Endometrial microvascular endothelial cells (primary cell): ENCODE results near the gene PLCD1. TPM values are rescaled to one million over a fixed set of nuclear protein-coding genes. Genes with fewer than 3 reads are reported as not detected.
"Not testable (repeated sequence)": the region's sequence is repeated elsewhere in the genome, so short reads cannot be mapped to it uniquely, and the experiment has no call there.

Source experiments
- in situ Hi-C: cut with HindIII; loops from 2 replicates; pipeline ENCODE4 v1.10.0; 2017; ENCODE audit warnings: low sequenced_read_pairs, low pct_unique_long_range_greater_than_20kb; ENCODE audit errors: inconsistent ontology term
- total RNA-seq: library from RNA; depleted of rRNA; stranded (reverse); fragments of >200 nt; gene quantifications from one replicate; pipeline ENCODE4 v1.2.3, GENCODE V29; 2015; ENCODE audit errors: inconsistent ontology term

PLCD1 gene
- total RNA-seq, 1 donor from 2014 or later: 10.1 TPM

DNA sequence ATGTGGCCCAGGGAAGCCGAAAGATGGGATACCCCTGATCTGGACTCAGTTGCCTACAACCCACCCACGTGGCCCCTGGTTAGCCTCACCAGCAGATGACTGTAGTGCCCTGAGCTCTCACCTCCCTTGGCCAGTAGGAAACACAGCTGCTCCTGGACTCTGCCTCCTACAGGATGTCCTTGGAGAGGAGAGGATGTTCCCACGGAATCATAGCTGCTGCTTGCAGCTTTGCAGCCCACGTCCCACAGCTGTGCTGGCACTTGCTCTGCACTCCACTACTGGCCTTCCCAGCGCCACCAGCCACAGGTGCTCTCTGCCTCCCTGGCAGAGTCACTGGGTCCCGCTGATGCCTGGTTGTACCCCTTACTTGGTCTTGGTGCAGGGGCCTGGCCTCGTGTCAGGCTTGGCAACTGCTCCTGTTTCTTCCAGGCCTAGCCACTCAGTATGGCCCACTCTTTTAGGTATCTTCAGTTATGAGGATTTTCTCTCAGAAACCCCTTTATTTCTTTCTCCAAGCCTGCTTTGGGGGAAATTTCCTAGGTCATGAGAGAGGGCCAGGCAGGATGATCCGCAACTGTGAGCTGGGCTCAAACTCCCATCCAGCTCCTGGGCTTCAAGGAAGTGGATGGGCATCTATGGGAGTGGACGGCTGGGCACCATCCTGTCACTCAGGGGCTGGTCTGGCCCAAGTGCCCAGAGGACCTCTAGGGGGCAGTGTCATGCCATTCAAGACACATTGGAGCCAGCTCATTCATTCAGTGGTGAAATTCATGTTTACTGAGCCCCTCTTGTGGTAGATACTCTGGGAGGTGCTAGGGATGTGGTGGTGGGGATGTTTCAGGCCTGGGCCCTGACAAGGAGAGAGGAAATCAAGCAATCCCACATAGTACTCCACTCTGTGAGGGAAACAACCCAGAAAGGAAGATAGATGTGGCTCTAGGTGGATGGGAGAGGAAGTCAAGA, 55.0 kb downstream of the PLCD1 start:
- in situ Hi-C loops: no loop called here

DNA sequence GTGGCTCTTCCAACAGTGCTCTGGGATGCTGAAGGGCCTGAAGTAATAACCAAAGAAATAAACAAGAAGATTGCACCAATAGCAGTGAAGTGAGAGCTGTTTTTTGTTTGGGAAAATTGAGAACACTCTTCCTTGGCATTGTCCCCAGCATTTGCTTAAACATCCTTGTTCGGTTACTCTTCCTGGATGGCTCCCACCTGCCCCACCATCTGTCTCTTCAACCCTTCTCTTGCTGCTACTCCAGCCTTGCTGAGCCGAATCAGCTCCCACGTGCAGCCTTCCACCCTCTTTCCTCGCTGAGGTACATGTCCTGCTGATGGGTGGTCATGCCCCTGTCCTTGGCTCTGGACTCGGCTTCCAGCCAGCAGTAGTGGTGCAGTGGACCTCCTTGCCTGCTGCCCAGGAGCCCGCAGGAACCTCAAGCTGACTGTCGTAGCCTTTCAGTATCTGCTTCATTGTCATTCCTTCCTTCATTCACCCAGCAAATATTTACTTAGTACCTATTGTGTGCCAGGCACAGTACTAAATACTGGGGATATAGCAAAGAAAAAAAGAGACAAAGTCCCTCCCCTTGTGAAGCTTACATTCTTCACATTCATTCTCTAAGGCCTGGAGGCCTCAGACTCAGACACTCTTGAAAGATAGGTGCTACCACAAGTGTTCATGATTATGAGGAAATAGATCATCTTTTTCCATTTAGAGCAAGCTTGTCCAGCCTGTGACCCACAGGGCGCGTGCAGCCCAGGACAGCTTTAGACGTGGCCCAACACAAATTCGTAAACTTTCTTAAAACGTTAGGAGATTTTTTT, 56.0 kb downstream of the PLCD1 start:
- in situ Hi-C loops: no loop called here

DNA sequence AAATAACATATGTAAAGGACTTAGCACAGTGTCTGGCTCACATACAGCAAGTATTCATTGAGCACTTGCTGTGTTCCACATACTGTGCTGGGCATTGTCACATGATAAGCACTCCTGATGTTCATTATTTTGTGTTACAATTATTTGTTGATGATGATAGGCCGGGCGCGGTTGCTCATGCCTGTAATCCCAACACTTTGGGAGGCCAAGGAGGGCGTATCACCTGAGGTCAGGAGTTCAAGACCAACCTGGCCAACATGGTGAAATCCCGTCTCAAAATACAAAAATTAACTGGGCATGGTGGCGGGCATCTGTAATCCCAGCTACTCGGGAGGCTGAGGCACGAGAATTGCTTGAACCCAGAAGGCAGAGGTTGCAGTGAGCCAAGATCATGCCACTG, 57.4 kb downstream of the PLCD1 start:
- in situ Hi-C loops: not testable (repeated sequence)

DNA sequence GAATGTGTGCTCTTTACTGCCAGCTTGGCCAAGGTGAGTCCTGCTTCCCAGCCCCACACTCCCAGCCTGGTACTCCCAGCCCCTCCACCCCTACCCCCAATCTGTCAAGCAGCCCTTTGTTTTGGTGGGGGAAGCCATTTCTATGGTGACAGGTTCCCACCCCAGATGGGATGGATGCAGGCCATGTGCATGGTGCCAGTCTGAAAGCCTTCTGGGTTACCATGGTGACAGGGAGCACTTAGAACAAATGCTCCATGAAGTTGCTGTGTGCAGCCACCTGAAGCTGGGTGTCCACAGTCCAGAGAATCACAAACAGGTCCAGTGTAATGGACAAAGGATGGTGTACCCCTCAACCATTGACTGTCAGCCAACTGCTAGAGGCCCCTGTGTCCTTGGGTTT, 58.0 kb downstream of the PLCD1 start:
- in situ Hi-C loops: no loop called here

DNA sequence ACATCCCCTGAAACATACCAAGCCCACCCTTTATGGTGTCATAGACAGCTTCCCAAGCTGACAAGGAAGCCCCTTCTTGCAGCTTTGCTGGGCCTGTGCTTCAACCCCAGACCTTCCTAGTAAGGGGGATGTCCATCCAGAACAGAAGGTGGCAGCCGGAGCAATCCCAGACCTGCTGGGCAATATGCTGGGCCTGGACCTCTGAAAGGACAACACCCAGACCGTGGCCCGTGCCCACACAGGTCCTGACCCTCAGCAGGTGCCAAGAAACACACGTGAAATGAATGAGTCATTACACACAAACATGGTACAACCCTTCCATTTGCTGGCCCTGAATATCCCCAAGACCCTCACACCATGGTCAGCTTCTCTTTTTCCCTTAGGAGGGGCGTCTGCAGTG, 58.6 kb downstream of the PLCD1 start:
- in situ Hi-C loops: no loop called here

DNA sequence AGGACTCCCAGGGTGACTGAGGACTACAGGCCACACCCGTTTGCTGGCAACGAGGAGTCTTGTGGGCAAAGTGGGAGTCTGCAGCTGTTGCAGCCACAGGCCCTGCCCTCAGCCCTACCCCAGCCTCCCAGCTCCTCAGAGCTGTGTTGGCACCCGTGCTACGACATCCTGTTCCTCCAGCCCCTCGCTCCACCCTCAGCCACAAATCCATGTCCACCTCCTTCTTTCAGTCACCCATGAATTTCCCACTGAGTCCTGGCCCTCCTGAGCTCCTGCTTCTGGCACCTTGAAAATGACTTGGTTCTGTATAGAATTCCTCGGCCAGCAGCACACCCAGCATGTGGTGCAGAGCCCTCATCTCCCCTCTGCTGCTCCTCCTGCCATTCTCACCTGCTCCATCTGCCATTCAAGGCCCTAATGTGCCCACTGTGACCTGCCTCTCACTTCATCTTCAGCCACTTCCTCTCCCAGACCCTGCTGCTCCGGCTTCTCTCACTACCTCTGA, 59.8 kb downstream of the PLCD1 start:
- in situ Hi-C loops: no loop called here

DNA sequence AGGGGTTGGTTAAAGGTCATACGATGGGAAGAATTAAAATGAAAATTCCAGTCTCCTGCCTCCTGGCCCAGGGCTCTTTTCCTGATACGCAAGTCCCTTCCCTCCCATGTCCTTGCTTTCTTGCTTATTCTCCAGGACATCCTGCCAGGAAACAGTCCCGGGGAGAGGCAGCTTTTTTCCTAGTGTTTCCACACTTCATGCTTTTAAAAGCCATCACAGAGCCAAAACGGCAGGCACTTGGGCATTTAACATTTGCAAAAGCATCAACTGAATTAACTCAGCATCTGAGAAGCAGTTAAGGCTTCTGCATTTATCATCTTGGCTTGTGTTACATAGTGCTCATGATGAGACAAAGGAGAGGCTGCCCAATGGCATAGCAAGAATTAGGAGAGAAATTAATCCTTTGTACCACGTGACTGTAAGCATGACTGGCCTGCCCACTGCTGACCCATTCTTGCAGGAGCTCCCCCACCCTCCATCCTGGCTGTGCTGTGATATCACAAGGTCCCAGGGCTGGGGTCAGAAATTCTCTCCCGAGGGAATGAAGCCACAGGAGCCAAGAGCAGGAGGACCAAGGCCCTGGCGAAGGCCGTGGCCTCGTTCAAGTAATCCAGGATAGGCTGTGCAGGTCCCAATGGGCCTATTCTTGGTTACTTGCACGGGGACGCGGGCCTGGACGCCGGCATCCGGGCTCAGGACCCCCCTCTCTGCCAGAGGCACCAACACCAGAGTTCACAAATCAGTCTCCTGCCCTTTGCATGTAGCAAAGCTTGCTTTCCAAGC, 60.4 kb downstream of the PLCD1 start:
- in situ Hi-C loops: no loop called here

DNA sequence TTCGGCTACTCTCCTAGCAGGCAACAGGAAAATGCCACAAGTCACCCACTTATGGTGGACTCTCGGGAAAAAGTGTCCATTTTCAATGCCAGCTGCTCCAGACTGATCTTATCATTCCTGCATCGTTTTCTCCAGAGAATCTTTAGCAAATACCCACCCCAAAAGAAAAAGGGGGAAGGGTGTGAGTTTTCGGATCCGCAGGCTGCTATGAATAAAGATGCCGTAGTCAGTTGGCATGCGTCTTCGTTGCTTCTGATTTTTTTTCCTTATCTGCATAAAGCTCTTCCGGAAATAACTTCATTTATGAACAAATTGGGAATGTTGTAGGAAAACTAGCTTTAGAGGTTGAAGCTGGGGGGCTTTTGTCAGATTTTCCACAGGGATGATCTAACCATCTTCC, 61.2 kb downstream of the PLCD1 start:
- in situ Hi-C loops: no loop called here

DNA sequence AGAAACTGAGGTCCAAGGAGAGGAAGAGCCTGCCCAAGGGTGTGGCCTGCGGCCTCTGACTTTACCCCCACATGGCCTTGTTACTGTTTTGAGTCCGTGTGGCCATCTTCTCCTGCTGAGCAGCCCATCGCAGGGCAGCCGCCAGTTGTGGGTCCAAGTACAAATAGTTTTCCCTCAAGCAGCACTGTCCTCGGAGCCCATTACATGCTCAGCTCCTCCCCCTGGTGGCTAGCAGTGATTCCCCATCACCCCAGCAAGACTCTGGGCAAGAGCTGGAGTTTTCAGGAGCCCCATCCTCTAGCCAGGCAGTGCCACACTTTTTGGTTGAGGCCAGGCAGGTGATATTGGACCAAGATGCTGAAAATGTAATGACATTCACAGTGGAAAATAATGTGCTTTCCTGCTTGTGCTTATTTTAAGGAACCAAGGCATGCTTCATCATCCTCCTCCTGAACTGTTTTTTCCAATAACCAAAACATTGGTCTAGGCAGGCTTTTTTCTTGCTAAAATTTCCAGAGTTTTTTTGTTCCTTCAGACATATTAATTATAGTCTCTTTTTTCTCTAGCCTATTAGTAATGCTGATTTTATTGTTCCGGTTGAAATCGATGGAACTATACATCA, 62.1 kb downstream of the PLCD1 start:
- in situ Hi-C loops: no loop called here

DNA sequence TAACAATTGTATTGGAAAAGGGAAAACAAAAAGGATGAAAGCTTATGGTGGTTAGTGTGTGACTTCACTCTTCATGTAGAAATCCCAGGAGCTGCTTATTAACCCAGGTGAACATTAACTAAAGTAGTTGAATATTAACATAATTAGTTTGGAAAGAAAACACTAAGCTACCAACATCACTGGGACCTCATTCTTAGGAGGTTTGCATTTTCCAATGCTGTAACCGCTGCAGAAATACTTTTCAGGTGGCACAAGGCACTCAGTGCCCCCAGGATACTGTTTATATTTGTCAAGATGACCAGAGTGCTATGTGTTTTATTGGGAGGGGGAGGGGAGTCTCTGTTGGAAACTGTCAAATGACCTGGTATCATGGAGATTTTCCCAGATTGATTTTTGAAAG, 64.7 kb downstream of the PLCD1 start:
- in situ Hi-C loops: no loop called here

DNA sequence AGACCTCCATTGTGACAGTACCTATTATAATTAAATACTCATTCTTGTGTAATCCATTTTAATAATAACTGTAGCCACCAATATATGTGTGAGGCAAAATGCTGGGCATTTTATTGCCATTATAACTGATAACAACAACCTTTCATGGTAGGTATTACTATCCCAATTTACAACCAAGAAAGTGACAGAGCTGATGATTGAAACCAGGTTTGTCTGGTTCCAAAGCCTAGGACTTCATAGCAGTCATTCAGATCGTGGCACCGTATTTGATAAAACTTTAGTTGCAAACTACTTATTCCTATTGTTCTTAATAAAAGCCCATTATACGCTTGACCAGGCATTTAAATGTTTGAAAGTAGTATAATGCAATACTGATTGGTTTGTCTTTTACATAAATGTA, 65.3 kb downstream of the PLCD1 start:
- in situ Hi-C loops: no loop called here

DNA sequence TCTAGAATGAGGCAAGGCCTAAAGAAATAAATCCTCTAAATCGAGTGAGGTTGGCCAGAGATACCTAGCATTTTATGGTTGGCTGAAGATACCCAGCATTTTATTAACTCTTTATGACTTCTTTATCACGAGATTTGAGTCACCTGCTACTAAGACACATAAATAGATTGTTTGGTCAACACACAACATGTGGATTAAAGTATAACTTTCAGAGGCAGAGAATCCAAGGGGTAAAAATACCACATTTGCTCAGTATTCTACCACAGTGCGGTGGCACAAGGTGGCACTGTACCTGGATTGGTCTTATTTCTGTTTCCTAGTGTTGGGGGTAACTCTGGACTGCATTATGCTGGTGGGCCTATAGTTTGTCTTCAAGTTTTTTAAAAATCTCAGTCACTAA, 65.8 kb downstream of the PLCD1 start:
- in situ Hi-C loops: no loop called here

DNA sequence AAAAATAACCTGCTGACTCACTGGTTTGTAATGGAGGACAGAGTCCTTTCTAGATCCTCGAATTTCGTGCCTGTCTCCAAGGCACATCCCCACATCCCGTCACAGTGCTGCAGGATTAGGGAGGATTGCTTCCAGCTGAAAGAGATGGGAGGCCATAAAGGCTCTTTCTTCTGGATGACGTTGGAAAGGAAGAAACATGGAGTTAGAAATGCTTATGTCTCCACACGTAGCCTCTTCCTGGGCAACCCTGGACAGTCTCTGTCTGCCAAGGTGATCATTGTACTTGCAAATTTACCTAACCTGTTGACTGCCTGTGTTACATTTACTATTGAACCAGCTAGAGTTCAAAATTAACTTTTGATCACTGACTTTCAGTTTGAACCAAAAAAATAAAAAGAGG, 66.4 kb downstream of the PLCD1 start:
- in situ Hi-C loops: no loop called here

DNA sequence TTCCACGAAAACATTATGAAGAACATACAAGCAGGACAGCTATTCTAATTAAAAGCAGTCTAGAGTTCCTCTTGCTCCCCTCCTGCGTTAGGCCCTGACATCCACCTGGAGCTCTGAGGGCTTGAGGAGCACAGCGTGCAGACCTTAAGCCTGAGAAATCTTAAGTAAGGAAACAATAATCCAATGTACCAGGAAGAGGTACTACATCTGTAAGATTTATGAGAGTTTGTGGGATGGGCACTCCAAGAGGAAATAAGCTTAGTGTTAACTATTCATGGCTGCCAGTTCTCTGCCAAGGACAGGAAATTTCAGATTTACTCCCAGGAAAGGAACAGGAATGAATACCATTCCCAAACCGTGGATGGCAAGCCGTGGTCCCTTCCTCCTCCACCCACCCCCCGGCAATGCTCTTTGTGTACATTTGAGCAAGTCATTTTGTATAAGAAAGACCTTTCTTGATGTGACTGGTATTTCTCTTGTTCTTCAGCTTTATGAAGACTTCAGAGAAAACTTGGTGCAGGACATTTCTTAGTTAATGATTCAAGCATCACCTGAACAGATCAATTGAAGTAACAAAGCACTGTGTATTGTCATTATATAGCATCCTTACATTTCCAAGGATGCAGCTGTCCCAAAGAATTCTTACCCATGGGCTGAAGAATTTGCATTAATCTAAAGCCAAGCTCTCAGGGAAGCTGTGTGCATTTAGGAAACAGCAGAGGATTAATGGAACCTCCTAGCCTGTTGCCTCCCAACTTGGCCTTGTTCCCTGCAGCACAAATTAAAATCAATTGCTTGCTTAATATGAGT, 67.6 kb downstream of the PLCD1 start:
- in situ Hi-C loops: no loop called here

DNA sequence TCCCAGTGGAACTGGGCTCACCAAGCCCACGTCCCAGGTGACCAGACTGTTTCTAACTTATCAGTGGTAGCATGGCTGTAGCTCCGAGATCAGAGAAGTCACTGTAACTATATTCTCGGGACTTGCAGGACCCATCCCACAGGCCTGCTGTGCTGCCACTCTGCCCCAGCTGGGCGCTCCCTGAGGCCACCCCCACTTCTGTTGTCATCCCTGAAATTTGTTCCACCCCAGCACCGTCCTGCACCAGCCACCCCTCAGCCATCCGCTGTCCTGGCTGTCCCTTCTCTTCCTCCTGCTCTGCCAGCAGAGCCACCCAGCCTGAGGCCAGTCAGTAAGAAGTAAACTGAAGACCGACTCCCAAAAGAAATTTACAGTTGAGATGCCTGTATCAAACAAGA, 71.9 kb downstream of the PLCD1 start:
- in situ Hi-C loops: no loop called here
